Mucosa of gallbladder (tissue), 1 donor: Measurements from ENCODE around the gene HSPA4L. TPM values are rescaled to one million over a fixed set of nuclear protein-coding genes. Genes with fewer than 3 reads are reported as not detected.

Experiments used
- DNase-seq: peaks from one replicate; pipeline ENCODE4 v3.0.0-alpha.2; 2020; ENCODE audit warnings: low spot score
- total RNA-seq: library from RNA; stranded (reverse); gene quantifications from one replicate; pipeline ENCODE4 v1.2.1, GENCODE V29; 2021
- donor health status: DM: no; HTN: no; CAD: no.

The HSPA4L gene
- total RNA-seq, result 13.1 TPM

- DNase-seq, result peak; percentile 35
These were observed at the start of gene HSPA4L for GRCh38 chr4:127782275-127783025. Gene HSPA4L (plus strand): TSS chr4:127782322. CDS start chr4:127782551, 229 bp downstream.

DNA sequence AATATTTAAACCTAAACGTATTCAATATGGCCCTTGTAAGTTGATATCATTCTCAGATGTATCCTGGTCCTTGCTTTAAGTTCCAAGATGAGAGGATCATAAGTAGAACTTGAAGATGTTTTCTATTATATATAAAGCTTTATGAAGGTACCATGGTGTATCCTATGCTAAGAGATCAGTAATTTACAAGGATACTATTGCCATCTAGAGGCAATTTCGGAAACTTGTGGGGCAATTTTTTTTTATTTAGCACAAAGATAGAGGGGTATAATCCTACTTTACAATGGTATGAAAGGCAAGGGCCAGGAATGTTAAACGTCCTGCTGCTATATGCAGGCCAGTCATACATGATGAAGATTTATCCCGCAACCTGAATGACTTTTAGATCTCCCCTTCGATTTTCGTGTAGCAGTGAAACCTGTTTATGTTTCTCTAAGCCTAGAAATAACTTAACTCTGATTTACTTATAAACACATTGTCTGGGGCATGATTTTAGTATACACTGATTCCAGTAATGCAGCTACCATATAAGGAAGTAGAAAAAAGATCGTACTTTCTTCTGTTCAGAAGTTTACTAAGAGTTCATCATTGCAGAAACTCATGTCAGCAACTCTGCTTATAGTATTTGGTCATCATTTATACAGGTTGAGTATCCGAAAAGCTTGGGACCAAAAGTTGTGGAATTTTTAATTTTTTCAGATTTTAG is 49.3 kb upstream of the HSPA4L start:
- DNase-seq, result no peak

DNA sequence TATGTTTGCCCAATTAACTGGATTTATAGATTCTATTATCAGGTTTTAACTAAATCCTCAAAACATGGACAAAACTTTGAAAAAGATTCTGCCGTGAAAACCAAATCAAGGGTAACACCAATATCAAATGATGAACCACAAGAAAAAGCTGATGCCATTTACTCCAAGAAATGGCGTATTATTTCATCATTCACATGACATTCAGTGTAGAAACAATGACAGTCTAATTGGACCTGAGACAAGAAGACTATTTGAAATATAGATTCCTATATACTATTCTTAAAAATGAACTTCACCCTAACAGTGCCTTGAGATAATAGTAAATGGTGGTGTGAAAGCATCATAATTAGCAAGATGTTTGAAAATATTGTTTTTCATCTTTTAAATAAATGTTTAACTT is 47.1 kb upstream of the HSPA4L start:
- no peak for DNase-seq

DNA sequence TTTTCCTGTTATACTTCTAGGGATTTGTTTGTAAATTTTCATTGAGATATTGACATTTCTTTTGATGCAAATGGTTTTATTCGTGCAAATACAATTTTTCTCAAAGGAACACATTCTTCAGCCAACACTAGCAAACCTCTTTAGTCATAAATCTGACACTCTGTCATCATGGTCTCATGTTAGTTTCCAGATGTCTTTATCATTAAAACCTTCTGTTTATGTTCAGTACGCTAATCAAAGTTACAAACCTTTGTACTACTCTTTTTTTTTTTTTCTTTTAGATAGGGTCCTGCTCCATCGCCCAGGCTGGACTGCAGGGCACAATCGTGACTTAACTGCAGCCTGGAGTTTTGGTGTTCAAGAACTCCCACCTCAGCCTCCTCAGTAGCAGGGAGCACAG is 44.8 kb upstream of the HSPA4L start:
- DNase-seq, result no peak

GRCh38 chr4:127741247-127741646 is 40.9 kb upstream of the HSPA4L start:
- no peak for DNase-seq

GRCh38 chr4:127747883-127748282 is 34.2 kb upstream of the HSPA4L start:
- no peak for DNase-seq

DNA sequence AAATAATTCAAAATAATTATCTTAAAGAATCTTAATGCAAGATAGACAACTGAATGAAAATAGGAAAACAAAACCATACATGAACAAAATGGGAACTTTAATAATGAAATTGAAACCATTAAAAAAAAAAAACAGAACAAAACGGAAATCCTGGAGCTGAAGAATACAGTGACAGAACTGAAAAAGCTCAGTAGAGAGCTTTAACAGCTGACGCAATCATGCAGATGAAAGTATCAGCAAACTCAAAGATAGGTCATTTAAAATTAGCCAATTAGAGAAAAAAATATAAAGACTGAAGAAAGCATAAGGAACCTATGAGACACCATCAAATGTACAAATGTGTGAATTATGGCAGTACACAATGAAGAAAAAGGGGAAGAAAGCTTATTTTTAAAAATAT is 33.2 kb upstream of the HSPA4L start:
- DNase-seq, result no peak

- no peak for DNase-seq
These were observed 25.2 kb upstream of the HSPA4L start for GRCh38 chr4:127756906-127757305.

GRCh38 chr4:127759228-127759820 is 22.8 kb upstream of the HSPA4L start:
- DNase-seq, result no peak

DNA sequence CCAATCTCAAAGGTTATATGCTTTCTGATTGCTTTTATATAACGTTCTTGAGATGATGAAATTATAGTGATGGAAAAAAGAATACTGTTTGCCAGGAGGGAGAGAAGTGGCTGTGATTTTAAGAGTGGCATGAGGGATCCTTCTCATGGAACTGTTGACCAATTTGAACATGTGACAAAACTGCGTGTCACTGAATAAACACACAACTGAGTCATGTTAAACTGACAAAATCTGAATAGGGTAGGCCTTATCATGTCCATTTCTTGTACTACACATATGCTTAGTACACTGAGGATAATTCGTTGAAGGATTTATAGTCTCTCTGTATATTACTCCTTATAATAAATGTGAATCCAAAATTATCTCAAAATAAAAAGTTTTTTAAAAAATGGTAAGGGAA is 22.2 kb upstream of the HSPA4L start:
- DNase-seq, result no peak

- no peak for DNase-seq
These were observed 10.4 kb upstream of the HSPA4L start for GRCh38 chr4:127771535-127772275.

DNA sequence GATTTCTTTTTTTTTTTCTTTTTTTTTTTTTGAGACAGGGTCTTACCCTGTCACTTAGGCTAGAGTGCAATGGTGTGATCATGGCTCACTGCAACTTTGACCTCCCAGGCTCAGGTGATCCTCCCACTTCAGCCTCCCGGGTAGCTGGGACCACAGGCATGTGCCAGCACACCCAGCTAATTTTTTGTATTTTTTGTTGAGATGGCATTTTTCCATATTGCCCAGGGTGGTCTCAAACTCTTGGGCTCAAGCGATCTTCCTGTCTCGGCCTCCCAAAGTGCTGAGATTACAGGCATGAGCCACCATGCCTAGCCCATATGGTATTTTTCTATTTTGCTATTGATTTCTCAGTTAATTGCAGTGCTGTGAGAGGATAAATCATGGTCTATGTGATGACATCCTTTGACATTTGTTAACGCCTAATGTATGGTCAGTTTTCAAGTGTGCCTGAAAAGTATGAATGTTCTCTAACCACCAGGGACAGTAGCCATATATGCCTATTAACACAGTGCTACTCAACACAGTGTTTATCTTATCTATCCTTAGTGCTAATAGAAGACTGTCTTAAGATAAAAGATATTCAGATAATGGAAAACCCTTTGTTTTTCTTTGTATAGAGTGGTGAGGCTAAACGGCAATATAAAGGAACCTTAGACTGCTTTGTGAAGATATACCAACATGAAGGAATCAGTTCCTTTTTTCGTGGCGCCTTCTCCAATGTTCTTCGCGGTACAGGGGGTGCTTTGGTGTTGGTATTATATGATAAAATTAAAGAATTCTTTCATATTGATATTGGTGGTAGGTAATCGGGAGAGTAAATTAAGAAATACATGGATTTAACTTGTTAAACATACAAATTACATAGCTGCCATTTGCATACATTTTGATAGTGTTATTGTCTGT is 9.1 kb upstream of the HSPA4L start:
- DNase-seq, result no peak

- DNase-seq, result no peak
These were observed 6.3 kb upstream of the HSPA4L start for GRCh38 chr4:127775843-127776242.

- no peak for DNase-seq
These were observed 5.5 kb upstream of the HSPA4L start for GRCh38 chr4:127776620-127777019.

DNA sequence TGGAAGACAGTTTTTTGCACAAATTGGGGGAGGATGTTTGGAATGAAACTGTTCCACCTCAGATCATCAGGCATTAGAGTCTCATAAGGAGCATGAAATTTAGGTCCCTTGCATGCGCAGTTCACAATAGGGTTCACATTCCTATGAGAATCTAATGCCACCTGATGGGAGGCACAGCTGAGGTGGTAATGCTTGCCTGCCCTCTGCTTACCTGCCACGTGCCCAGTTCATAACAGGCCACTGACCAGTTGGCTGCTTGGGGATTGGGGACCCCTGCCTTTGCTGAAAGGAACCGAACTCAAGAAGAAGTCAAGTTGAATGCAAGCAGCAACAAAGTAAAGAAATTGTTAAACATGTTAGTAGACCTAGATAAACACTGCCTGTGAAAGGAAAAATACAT is 4.6 kb upstream of the HSPA4L start:
- no peak for DNase-seq

DNA sequence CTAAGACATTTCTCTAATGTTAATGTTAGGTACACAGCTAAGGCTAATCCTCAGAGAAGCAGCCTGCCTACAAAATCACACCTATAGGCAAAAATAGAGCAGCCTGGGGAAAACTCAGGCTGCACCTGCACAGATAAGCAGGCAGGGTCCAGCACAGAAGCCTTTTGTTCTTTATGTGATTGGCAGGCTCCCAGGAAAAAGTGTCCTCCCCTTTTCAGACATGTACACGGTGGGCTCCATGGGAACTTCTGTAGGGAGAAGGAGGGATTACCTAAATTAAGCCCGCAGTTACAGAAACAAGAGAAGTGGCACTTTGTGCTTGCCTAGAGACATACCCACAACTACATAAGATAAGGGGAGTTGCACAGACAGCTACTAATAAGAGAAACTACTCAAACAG is 4.0 kb upstream of the HSPA4L start:
- no peak for DNase-seq

DNA sequence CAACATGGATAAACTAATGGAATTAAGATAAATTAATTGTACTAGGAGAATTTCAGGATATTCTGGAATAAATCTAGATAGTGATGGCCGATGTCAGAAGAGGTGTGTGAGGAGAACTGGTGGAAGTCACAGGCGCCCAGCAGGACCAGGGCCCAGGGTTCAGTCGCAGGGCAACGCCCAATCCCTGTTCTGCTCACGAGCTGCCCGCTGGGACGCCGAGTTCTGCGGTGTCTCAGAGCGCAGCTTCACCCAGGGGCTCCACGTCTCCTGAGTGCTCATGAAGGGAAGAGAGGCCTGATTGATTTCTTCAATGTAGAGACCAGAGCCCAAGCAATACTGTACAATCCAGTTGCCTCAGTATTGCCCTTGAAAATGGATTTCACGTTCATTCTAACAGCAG is 1.5 kb upstream of the HSPA4L start:
- DNase-seq, result no peak

DNA sequence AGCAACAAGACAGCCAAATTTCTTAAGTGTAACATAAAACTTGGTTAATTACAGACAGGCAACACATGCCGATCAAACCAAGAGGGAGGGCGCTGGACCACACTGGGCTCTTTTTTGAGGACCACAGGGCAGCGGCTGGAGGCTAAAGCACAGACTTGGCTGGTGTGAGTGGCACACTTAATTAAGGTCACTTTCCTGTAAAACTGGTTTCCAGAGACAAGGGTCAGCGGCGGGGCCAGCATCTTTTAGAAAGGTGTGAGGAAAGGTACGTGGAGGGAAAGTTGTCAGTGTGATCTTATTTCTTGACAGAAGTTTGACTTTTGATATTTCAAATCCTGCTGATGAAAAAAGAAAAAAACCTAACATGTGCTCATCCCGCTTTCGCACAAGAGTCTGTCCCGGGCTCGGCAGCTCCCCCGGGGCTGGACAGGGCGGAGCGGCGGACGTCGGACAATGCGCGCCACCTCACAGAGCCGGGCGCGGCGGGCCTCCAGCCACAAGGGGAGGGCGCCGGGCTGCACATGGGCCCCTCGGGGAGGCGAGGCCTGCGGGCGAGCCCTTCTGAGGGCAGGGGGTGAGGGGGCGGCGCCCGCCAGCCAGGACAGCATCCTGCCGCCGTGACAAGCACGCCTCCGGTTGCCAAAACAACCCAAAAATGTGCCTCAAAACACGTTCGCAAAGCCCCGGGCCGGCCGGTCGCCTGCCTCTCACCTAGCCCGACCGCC is 660 bp upstream of the HSPA4L start:
- DNase-seq, result peak; percentile 33

GRCh38 chr4:127782025-127782274 is 172 bp upstream of the HSPA4L start:
- DNase-seq, result peak; percentile 88

DNA sequence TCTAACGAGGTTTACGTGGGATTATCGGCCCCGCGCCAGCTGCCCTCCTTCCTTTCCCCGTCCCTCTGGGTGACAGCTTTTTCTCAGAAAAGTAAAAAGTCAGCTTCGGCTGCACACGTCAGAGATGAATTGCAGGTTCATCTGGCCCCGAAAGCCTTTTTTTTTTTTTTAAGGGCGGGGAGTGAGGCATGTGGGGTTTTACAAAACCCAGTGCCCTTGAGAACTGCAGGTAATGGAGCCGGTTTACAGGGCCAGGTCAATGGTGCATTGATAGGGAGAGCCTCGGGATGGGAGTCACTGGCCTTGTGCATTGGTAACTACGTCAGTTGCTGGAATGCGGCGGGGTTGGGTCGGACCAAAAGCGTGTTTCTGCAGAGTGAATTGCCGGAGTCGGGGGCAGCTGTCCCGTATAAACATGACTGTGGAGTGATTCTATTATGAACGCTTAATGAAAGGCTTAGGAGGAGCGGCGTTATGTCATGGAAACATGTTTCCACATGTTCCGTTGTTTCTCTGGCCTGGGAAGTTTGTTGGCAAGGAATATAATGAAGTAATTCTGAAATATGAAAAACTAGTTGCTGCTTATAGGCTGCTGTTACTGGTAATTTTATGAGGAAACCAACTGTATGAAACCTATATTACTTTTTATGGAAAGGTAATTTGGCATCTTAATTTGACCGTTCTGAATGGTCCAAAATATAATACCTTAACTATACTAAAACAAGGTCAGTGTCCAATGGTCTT is 1.1 kb downstream of the HSPA4L start:
- peak; percentile 71 for DNase-seq
